Activated naive CD8-positive, alpha-beta T cell treated with anti-CD3 and anti-CD28 coated beads, Interleukin-2, amount 10 ng/mL, durations not matched to agents 7 days and 5 days (primary cell): ENCODE data around the gene OR2T2. TPM values are rescaled to one million over a fixed set of nuclear protein-coding genes. Genes with fewer than 3 reads are reported as not detected.
"Not testable (repeated sequence)": the region's sequence is repeated elsewhere in the genome, so short reads cannot be mapped to it uniquely, and the experiment has no call there.

ENCODE experiments used
- ATAC-seq: fragments of 150-1000 bp; cut with Tn5 transposase; one replicate; pipeline ENCODE4 v1.10.0; 2021; ENCODE audit warnings: low read depth, moderate library complexity
- POLR2A ChIA-PET: fragments of 350-600 bp; sonication (Branson Sonifier 250); formaldehyde crosslinking; loops from one replicate; lab custom pipeline; 2021; ENCODE audit warnings: antibody characterized with exemption; lab: Charles Lee
- DNase-seq: peaks from one replicate; pipeline ENCODE4 v3.0.0; 2021
- H3K27ac Mint-ChIP-seq: one replicate; pipeline ENCODE4 v1.8.0; 2022; ENCODE audit warnings: mild to moderate bottlenecking, mixed read lengths
- H3K27me3 Mint-ChIP-seq: one replicate; pipeline ENCODE4 v1.8.0; 2022; ENCODE audit warnings: mild to moderate bottlenecking, moderate library complexity, mixed read lengths
- H3K36me3 Mint-ChIP-seq: one replicate; pipeline ENCODE4 v1.8.0; 2021; ENCODE audit warnings: mild to moderate bottlenecking, mixed read lengths
- H3K4me1 Mint-ChIP-seq: one replicate; pipeline ENCODE4 v1.8.0; 2021; ENCODE audit warnings: mixed read lengths
- H3K4me3 Mint-ChIP-seq: one replicate; pipeline ENCODE4 v1.8.0; 2022; ENCODE audit warnings: mild to moderate bottlenecking, moderate library complexity, mixed read lengths
- H3K9me3 Mint-ChIP-seq: one replicate; pipeline ENCODE4 v1.8.0; 2021; ENCODE audit warnings: mixed read lengths
- total RNA-seq, 2 experiments: library from RNA; stranded (reverse); gene quantifications; one replicate each; pipeline ENCODE4 v1.2.3, GENCODE V29; 2021

The OR2T2 gene
- total RNA-seq, 2 experiments from 2014 or later, result not detected

DNA sequence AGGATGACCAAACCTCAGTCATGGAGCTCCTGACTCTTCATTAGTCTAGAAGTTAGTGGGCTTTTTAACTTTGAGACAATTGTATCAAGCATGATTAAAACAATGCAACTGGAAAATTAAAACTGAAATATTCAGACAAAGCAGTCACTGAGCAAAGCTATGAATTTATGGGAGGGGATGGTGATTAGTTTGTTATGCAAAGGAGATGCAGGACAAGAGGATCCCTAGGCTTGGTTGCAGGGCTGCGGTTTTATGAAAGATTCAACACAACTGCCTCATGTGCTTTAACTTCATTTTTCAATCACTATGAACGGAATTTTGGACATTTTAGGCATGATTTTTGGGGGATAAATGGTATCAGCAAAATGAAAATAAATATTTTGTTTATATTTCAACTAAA, 26.7 kb downstream of the OR2T2 start:
- ATAC-seq, POLR2A ChIA-PET, H3K4me1 Mint-ChIP-seq, DNase-seq, H3K27me3 Mint-ChIP-seq, H3K4me3 Mint-ChIP-seq, H3K27ac Mint-ChIP-seq, H3K9me3 Mint-ChIP-seq: not testable (repeated sequence)
- H3K36me3 Mint-ChIP-seq, result peaks cover 11% of the 10 kb centered on the region

DNA sequence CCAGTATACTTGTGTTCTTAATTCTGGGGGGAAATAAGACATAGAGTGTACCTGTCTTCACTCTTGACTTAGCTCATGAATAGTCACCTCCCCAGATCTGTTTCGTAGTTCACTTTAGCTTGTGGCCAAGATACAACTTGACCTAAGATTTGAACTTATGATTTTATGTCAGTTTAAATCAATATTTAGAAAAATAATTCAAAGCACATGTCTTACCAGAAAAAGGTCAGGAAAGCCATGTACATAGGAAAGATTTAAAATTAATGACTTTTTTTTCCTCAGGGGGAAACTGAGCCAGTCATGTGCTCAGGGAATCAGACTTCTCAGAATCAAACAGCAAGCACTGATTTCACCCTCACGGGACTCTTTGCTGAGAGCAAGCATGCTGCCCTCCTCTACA, 27.6 kb downstream of the OR2T2 start, which contains the start of gene OR2T3:
Gene OR2T3, plus strand, starts transcription at position 301 of the 400 bp plus-strand sequence. Its CDS starts 0 bp downstream, at position 301.
- POLR2A ChIA-PET, H3K27ac Mint-ChIP-seq, H3K9me3 Mint-ChIP-seq, H3K4me3 Mint-ChIP-seq, DNase-seq, H3K4me1 Mint-ChIP-seq, H3K27me3 Mint-ChIP-seq, H3K36me3 Mint-ChIP-seq, ATAC-seq: not testable (repeated sequence)

DNA sequence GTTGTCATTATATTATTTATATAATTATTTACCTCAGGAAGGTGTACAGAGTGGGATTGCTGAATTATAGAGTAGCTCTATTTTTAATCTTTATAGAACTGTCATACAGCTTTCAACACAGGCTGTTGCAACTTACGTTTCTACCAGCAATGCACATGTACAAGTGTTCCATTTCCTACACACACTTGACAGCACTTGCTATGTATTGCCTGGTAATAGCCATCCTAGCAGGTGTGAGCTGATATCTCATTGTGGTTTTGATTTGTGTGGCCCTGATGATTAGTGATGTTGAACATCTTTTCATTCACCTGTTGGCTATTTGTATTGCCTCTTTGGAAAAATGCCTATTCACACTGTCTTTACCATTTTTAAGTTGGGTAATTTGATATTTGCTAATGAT, 30.2 kb downstream of the OR2T2 start:
- H3K36me3 Mint-ChIP-seq, H3K27ac Mint-ChIP-seq, ATAC-seq, POLR2A ChIA-PET, H3K4me3 Mint-ChIP-seq, H3K27me3 Mint-ChIP-seq, H3K4me1 Mint-ChIP-seq, DNase-seq, H3K9me3 Mint-ChIP-seq: not testable (repeated sequence)

DNA sequence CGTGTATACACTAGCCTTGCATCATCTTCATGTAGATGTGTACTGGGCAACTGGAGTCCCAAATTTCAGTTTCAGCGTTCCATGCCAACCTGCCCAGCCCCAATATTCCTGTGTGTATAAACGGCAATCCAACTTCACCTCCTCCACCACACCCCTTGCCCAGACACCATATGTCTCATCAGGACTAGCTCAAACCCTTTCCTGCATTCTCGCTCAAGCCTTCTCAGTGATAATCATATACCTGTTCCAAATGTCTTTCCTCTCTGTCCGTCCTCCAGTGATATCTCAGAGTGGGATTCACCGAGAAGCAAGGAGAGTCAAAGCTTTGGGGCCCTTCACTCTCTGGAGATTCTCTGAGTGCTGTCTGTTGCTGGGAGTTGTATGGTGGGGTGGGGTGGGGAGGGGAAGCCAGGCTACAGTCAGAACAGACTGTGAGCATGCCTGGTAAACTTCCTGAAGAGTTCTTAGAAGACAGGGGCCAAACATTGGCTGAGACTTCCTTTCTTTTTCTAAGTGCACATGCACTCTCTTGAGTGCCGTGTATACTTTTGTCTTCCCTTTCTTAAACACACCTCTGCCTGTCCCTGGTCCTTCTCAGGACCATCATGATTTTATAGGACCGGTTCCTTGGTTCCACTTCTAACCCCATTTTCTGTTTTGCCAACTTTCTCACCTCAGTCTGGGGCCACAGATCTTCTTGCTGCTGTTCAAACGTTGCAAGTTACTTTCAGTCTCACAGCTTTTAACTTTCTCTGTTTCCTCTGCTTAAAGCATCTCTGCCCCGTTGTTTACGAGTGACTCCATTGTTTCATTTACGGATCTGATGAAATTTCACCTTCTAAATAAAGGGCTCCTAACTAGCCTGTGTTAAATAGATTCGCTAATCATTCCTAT, 36.5 kb downstream of the OR2T2 start:
- H3K9me3 Mint-ChIP-seq, POLR2A ChIA-PET, H3K36me3 Mint-ChIP-seq, H3K27me3 Mint-ChIP-seq, H3K4me1 Mint-ChIP-seq: not testable (repeated sequence)
- peak; percentile 93 for ATAC-seq
- peak; percentile 41 for DNase-seq
- Mint-ChIP-seq H3K4me3 (peak overlapping the region; percentile 87), H3K27ac (peak overlapping the region; percentile 93)

DNA sequence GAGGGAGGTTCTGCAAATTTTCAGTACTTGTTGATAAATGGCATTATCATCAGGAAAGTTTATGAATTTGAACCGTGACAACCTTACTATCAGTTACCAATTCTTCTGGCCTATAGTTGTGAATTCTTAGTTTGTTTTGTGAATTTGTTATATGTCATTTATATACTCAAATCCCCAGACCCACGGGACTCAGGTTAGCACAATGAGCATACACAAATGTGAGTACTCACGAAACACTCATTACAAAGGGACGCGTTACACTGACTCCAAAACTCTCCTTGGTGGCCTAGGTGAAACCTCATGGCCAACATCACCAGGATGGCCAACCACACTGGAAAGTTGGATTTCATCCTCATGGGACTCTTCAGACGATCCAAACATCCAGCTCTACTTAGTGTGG, 42.9 kb downstream of the OR2T2 start, which contains the start of gene OR2T5:
Gene OR2T5, plus strand, starts transcription at position 301 of the 400 bp plus-strand sequence. Its CDS starts 0 bp downstream, at position 301.
- not testable (repeated sequence) for ATAC-seq

DNA sequence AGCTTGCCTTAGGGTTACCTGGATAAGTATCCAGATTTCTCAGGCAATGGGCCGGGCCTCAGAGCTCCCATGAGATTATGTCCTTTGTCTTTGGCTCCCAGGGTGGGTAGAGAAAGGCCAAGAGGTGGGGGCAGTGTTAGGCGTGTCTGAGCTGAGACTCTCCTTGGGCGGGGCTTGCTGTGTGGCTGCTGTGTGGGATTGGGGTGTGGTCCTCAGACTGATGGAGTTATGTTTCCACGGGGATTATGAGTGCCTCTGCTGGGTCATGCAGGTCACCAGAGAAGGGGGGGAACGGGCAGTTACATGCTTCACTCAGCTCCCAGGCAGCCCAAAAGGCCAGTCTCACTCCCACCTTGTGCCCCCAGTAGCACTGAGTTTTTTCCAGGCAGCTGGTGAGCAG, 51.2 kb downstream of the OR2T2 start:
- H3K27me3 Mint-ChIP-seq, DNase-seq, ATAC-seq, POLR2A ChIA-PET, H3K9me3 Mint-ChIP-seq, H3K4me1 Mint-ChIP-seq, H3K27ac Mint-ChIP-seq, H3K4me3 Mint-ChIP-seq, H3K36me3 Mint-ChIP-seq: not testable (repeated sequence)

More for the DNA sequence above, 42.9 kb downstream of the OR2T2 start, which contains the start of gene OR2T5:
- DNase-seq, H3K4me3 Mint-ChIP-seq, H3K27ac Mint-ChIP-seq, H3K36me3 Mint-ChIP-seq, H3K27me3 Mint-ChIP-seq, POLR2A ChIA-PET, H3K9me3 Mint-ChIP-seq, H3K4me1 Mint-ChIP-seq: not testable (repeated sequence)

DNA sequence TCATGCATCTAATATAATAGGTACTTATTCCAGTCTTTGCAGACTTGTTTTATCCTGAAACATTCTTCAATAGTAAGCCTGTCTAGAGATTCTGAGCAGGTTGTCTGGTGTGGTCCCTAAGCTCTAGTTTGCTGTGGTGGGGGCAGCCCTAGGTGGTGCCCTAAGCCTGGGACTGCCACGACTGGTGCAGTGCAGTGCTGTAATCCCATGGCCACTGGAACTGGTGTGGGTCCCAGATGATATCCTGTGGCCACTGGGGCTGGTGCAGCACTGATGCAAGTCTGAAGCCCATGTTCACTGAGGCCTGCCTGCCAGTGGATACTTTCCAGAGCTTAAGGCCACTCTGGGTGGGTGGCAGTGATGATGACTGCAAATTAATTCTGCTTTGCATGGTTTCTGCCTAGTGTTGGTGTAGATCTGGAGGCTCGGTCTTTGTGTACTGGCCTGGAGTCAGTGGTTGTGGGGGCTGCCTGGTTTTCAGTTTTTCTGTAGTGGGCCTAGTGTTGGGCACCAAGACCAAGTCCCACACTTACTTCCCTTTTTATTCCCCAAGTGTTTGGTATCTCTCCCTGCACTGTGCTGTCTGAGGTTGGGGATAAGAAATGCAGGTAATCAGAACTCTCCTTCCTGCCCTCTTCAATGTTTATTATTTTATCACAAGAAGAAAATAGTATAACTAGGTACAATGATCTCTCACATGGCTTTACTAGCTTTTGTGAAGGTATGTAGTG, 55.0 kb downstream of the OR2T2 start:
- H3K27me3 Mint-ChIP-seq, H3K4me3 Mint-ChIP-seq, ATAC-seq, H3K4me1 Mint-ChIP-seq, H3K9me3 Mint-ChIP-seq, POLR2A ChIA-PET, DNase-seq, H3K27ac Mint-ChIP-seq, H3K36me3 Mint-ChIP-seq: not testable (repeated sequence)

Other genes with a start within 250 kb of the OR2T2 start
- gene OR2M3, start 248.4 kb upstream of the OR2T2 start, total RNA-seq, result not detected
- not detected for gene OR2M4, start 214.2 kb upstream of the OR2T2 start, total RNA-seq
- gene OR2T33, start 167.7 kb upstream of the OR2T2 start, total RNA-seq, result not detected
- not detected for gene OR2T12, start 142.2 kb upstream of the OR2T2 start, total RNA-seq
- not detected for gene OR2M7, start 121.1 kb upstream of the OR2T2 start, total RNA-seq
- not detected for gene OR14C36, start 96.9 kb upstream of the OR2T2 start, total RNA-seq
- gene OR2T4, start 84.0 kb upstream of the OR2T2 start, total RNA-seq, result not detected
- gene OR2T6, start 69.9 kb upstream of the OR2T2 start, total RNA-seq, result not detected
- not detected for gene OR2T1, start 42.6 kb upstream of the OR2T2 start, total RNA-seq
- gene OR2T3, start 27.7 kb downstream of the OR2T2 start, total RNA-seq, result not detected
- not detected for gene OR2T5, start 43.0 kb downstream of the OR2T2 start, total RNA-seq
- not detected for gene OR2G6, start 62.4 kb downstream of the OR2T2 start, total RNA-seq
- not detected for gene OR2T29, start 117.1 kb downstream of the OR2T2 start, total RNA-seq
- not detected for gene OR2T34, start 129.1 kb downstream of the OR2T2 start, total RNA-seq
- gene OR2T10, start 152.1 kb downstream of the OR2T2 start, total RNA-seq, result not detected
- not detected for gene OR2T11, start 189.5 kb downstream of the OR2T2 start, total RNA-seq
- gene OR2T35, start 199.6 kb downstream of the OR2T2 start, total RNA-seq, result not detected
- gene OR2T27, start 209.9 kb downstream of the OR2T2 start, total RNA-seq, result not detected